PFSK-1 (cell line): ENCODE data around the gene FBXL2.

Source experiments
- POLR2AphosphoS5 ChIP-seq: IDR thresholded peaks from 2 replicates; pipeline ENCODE4 v1.6.1; 2012; ENCODE audit warnings: low read depth, mild to moderate bottlenecking, control low read depth, low read length, moderate library complexity
- SIN3A ChIP-seq: IDR thresholded peaks from 2 replicates; pipeline ENCODE4 v1.6.1; 2012; ENCODE audit warnings: mild to moderate bottlenecking, low read length, moderate library complexity, borderline replicate concordance; ENCODE audit not compliant: insufficient read depth
- TF ChIP-seq, protein P1 (sequence below), 2 experiments: IDR thresholded peaks; 2 replicates each; pipeline versions ENCODE4 v1.6.1 to v1.8.0; 2011 to 2012; ENCODE audit warnings: low read depth in 2 of 2, low read length in 2 of 2, control low read depth in 1 of 2, inconsistent platforms in 1 of 2, mild to moderate bottlenecking in 1 of 2, moderate library complexity in 1 of 2; ENCODE audit not compliant: insufficient read depth in 1 of 2

DNA sequence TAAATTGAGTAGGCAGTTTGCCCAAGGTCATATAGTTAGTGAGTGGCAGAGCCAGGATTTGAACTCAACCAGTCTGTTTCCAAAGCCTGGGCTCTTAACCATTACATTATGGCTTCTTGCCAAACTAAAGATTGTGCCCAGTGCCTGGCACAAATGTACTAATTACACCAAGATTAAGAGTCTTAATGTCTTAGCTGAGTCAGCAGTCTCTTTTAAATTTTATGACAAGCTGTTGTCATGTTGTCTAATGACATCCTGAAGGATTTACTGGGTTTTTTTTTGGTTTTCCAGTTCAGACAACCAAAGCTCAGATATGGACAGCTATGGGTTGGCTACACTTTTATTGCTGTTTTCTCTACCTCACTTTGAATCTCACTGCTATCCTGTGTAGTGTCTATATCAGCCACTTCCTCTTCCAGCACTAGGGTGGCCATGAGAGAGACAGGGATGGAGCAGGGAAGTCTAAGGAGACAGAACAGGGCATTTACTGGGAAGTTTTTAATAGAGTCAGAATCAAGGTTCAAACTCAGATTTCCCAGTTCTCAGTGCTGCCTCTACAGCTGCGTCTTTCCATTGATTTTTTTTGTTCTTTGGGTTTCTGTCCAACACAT is 10.5 kb downstream of the FBXL2 start:
- TF ChIP-seq POLR2AphosphoS5 (no peak), SIN3A (no peak)
- TF ChIP-seq, protein P1, sequence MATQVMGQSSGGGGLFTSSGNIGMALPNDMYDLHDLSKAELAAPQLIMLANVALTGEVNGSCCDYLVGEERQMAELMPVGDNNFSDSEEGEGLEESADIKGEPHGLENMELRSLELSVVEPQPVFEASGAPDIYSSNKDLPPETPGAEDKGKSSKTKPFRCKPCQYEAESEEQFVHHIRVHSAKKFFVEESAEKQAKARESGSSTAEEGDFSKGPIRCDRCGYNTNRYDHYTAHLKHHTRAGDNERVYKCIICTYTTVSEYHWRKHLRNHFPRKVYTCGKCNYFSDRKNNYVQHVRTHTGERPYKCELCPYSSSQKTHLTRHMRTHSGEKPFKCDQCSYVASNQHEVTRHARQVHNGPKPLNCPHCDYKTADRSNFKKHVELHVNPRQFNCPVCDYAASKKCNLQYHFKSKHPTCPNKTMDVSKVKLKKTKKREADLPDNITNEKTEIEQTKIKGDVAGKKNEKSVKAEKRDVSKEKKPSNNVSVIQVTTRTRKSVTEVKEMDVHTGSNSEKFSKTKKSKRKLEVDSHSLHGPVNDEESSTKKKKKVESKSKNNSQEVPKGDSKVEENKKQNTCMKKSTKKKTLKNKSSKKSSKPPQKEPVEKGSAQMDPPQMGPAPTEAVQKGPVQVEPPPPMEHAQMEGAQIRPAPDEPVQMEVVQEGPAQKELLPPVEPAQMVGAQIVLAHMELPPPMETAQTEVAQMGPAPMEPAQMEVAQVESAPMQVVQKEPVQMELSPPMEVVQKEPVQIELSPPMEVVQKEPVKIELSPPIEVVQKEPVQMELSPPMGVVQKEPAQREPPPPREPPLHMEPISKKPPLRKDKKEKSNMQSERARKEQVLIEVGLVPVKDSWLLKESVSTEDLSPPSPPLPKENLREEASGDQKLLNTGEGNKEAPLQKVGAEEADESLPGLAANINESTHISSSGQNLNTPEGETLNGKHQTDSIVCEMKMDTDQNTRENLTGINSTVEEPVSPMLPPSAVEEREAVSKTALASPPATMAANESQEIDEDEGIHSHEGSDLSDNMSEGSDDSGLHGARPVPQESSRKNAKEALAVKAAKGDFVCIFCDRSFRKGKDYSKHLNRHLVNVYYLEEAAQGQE (IDR thresholded peaks at IDR 0.05; ENCODE audit: insufficient read depth in 1 of 2, low read depth in 2 of 2, low read length in 2 of 2) = no peak
